ENCODE data around the gene CLIC3.

CLIC3 gene, protein sequence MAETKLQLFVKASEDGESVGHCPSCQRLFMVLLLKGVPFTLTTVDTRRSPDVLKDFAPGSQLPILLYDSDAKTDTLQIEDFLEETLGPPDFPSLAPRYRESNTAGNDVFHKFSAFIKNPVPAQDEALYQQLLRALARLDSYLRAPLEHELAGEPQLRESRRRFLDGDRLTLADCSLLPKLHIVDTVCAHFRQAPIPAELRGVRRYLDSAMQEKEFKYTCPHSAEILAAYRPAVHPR

GRCh38 chr9:136996361-136997292 is at the start of gene CLIC3:
Gene CLIC3, minus strand, starts transcription at chr9:136996568. Its CDS starts 25 bp downstream, at chr9:136996543.
- H3K27me3 ChIP-seq (replicated peaks; ENCODE audit: control insufficient read depth, insufficient read depth, low read length), result no peaks in the 10 kb centered on the region
- no peaks in the 10 kb centered on the region for H3K9me3 ChIP-seq (ENCODE audit: control insufficient read depth, low read length)
- H3K4me3 ChIP-seq (ENCODE audit: low read length), result peak within 1 kb of the TSS; percentile 59
- H3K36me3 ChIP-seq (ENCODE audit: control insufficient read depth, insufficient read depth, low read length, severe bottlenecking), result no peaks in the 10 kb centered on the region
- H3K9ac ChIP-seq (ENCODE audit: low read length), result peak within 1 kb of the TSS; percentile 79
- DNase-seq (ENCODE audit: low read depth), result no peak
- peaks cover 39% of the 10 kb centered on the region for H3K4me1 ChIP-seq (ENCODE audit: control insufficient read depth, insufficient read depth, low read length)

GRCh38 chr9:137045294-137046087 is 49.1 kb upstream of the CLIC3 start:
- Histone ChIP-seq H3K4me3 (ENCODE audit: low read length) (peak overlapping the region; percentile 78), H3K4me1 (ENCODE audit: control insufficient read depth, insufficient read depth, low read length) (peaks cover 17% of the 10 kb centered on the region), H3K27me3 (replicated peaks; ENCODE audit: control insufficient read depth, insufficient read depth, low read length) (peaks cover 28% of the 10 kb centered on the region), H3K9ac (ENCODE audit: low read length) (peak overlapping the region; percentile 82), H3K36me3 (ENCODE audit: control insufficient read depth, insufficient read depth, low read length, severe bottlenecking) (no peaks in the 10 kb centered on the region), H3K9me3 (ENCODE audit: control insufficient read depth, low read length) (no peaks in the 10 kb centered on the region)
- peak; percentile 70 for DNase-seq (ENCODE audit: low read depth)

GRCh38 chr9:137044502-137045177 is 48.3 kb upstream of the CLIC3 start:
- no peaks in the 10 kb centered on the region for H3K9me3 ChIP-seq (ENCODE audit: control insufficient read depth, low read length)
- H3K9ac ChIP-seq (ENCODE audit: low read length), result peak overlapping the region; percentile 82
- peaks cover 17% of the 10 kb centered on the region for H3K4me1 ChIP-seq (ENCODE audit: control insufficient read depth, insufficient read depth, low read length)
- DNase-seq (ENCODE audit: low read depth), result no peak
- peaks cover 5% of the 10 kb centered on the region for H3K36me3 ChIP-seq (ENCODE audit: control insufficient read depth, insufficient read depth, low read length, severe bottlenecking)
- peaks cover 19% of the 10 kb centered on the region for H3K27me3 ChIP-seq (replicated peaks; ENCODE audit: control insufficient read depth, insufficient read depth, low read length)
- peak overlapping the region; percentile 78 for H3K4me3 ChIP-seq (ENCODE audit: low read length)

DNA sequence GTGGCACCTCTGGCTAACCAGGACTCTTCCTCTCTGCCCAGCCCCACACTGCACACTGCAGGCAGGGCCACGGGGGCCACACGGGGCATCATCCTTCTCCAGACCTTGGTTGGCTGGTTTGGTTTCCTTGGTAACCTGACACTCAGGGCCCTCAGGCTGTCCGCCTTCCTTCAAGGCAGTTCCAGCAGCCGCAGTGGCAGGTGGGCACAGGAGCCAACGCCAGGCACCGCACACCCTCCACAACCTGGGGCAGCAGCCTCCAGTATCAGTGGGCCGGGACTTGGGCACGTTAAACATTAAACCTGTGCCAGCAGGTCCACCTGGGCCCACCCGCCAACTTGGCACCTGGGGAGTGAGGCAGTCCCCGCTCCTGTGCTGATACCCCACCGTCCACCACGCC is 47.7 kb upstream of the CLIC3 start:
- H3K27me3 ChIP-seq (replicated peaks; ENCODE audit: control insufficient read depth, insufficient read depth, low read length), result peaks cover 13% of the 10 kb centered on the region
- no peak for DNase-seq (ENCODE audit: low read depth)
- no peak overlapping the region for H3K4me3 ChIP-seq (ENCODE audit: low read length)
- peak overlapping the region; percentile 82 for H3K9ac ChIP-seq (ENCODE audit: low read length)
- peaks cover 11% of the 10 kb centered on the region for H3K36me3 ChIP-seq (ENCODE audit: control insufficient read depth, insufficient read depth, low read length, severe bottlenecking)
- no peaks in the 10 kb centered on the region for H3K9me3 ChIP-seq (ENCODE audit: control insufficient read depth, low read length)
- peaks cover 17% of the 10 kb centered on the region for H3K4me1 ChIP-seq (ENCODE audit: control insufficient read depth, insufficient read depth, low read length)

- Histone ChIP-seq H3K27me3 (replicated peaks; ENCODE audit: control insufficient read depth, insufficient read depth, low read length) (peaks cover 12% of the 10 kb centered on the region), H3K4me3 (ENCODE audit: low read length) (no peak overlapping the region), H3K4me1 (ENCODE audit: control insufficient read depth, insufficient read depth, low read length) (peaks cover 17% of the 10 kb centered on the region), H3K9me3 (ENCODE audit: control insufficient read depth, low read length) (no peaks in the 10 kb centered on the region), H3K9ac (ENCODE audit: low read length) (peak overlapping the region; percentile 22), H3K36me3 (ENCODE audit: control insufficient read depth, insufficient read depth, low read length, severe bottlenecking) (peaks cover 13% of the 10 kb centered on the region)
- DNase-seq (ENCODE audit: low read depth), result no peak
Measured at GRCh38 chr9:137042751-137043727, 46.7 kb upstream of the CLIC3 start.

DNA sequence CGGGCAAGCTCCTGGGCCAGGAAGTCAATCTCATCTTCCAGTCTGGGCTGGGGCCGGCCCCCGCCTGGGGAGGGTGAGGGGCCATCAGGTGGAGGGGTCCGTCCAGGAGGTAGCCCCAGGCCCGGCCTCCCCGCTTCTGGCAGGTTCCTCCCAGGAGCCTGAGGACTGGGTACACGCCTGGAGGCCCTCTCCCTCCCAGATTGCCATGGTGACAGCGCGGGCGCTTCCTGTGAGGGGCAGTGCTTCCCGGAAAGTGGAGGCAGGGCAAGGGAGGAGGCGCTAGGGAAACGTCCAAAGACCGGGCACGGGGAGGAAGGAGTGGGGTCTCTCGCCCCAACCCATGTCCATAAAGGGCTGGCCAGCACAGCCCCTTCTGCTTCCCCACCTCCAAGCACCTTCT is 44.8 kb upstream of the CLIC3 start:
- H3K4me1 ChIP-seq (ENCODE audit: control insufficient read depth, insufficient read depth, low read length), result peaks cover 14% of the 10 kb centered on the region
- no peaks in the 10 kb centered on the region for H3K9me3 ChIP-seq (ENCODE audit: control insufficient read depth, low read length)
- no peaks in the 10 kb centered on the region for H3K27me3 ChIP-seq (replicated peaks; ENCODE audit: control insufficient read depth, insufficient read depth, low read length)
- no peak overlapping the region for H3K4me3 ChIP-seq (ENCODE audit: low read length)
- H3K36me3 ChIP-seq (ENCODE audit: control insufficient read depth, insufficient read depth, low read length, severe bottlenecking), result peaks cover 13% of the 10 kb centered on the region
- no peak for DNase-seq (ENCODE audit: low read depth)
- no peak overlapping the region for H3K9ac ChIP-seq (ENCODE audit: low read length)

DNA sequence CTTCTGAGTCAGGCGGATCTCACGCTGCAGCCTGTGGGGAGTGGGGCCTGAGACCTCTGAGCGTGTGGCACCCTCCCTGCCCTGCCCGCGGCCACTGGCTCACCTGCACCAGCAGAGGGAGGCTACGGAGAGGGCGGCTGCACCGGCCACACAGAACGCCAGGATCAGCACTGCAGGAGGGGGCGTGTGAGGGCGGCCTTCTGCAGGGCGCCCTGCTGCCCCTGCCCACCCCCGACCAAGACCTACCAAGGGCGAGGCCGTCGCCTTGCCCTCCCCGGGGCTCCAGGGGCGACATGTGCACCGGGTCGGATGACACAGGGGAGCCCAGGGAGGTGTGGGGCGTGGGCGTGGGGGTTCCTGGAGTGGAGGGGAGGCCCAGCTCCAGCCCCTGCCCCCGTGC is 44.2 kb upstream of the CLIC3 start:
- no peak overlapping the region for H3K4me3 ChIP-seq (ENCODE audit: low read length)
- peaks cover 13% of the 10 kb centered on the region for H3K36me3 ChIP-seq (ENCODE audit: control insufficient read depth, insufficient read depth, low read length, severe bottlenecking)
- H3K9ac ChIP-seq (ENCODE audit: low read length), result no peak overlapping the region
- no peaks in the 10 kb centered on the region for H3K9me3 ChIP-seq (ENCODE audit: control insufficient read depth, low read length)
- no peak for DNase-seq (ENCODE audit: low read depth)
- H3K27me3 ChIP-seq (replicated peaks; ENCODE audit: control insufficient read depth, insufficient read depth, low read length), result no peaks in the 10 kb centered on the region
- peaks cover 14% of the 10 kb centered on the region for H3K4me1 ChIP-seq (ENCODE audit: control insufficient read depth, insufficient read depth, low read length)

DNA sequence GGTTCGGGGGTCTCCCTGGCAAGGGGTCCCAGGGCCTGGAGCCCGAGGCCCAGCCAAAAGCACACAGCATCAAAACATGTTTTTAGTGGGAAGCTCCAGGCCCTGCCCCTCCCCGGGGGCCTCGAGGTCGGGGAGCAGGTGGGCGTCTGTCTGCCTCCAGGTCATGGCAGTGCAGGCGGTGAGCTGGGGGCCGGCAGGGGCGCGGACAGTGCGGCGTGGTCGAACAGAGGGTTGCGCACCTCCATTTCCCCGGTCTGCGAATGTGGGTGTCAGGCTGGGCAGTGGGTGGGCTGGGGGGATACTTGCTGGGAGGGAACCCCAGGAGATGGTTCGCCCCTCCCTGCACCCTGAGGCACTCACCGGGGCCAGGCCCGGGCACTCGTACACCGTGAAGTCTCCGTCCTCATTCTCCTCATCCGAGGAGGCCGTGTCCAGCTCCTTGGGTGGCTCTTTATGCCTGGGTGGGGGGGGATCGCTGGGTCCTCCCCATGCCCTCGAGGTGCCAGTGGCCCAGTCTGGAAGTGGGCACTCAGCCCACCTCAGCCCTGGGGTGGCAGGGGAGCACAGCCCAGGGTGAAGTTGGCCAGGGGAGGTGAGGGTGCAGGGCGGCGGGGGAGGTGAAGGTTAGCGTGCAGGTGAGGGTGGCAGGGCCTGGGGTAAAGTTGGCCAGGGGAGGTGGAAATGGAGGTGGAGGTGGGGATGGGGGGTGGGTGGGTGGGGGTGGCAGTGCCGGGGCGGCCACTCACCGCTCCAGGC is 43.4 kb upstream of the CLIC3 start:
- peaks cover 9% of the 10 kb centered on the region for H3K4me1 ChIP-seq (ENCODE audit: control insufficient read depth, insufficient read depth, low read length)
- H3K9ac ChIP-seq (ENCODE audit: low read length), result no peak overlapping the region
- DNase-seq (ENCODE audit: low read depth), result no peak
- no peaks in the 10 kb centered on the region for H3K27me3 ChIP-seq (replicated peaks; ENCODE audit: control insufficient read depth, insufficient read depth, low read length)
- H3K36me3 ChIP-seq (ENCODE audit: control insufficient read depth, insufficient read depth, low read length, severe bottlenecking), result peaks cover 13% of the 10 kb centered on the region
- no peak overlapping the region for H3K4me3 ChIP-seq (ENCODE audit: low read length)
- no peaks in the 10 kb centered on the region for H3K9me3 ChIP-seq (ENCODE audit: control insufficient read depth, low read length)

DNA sequence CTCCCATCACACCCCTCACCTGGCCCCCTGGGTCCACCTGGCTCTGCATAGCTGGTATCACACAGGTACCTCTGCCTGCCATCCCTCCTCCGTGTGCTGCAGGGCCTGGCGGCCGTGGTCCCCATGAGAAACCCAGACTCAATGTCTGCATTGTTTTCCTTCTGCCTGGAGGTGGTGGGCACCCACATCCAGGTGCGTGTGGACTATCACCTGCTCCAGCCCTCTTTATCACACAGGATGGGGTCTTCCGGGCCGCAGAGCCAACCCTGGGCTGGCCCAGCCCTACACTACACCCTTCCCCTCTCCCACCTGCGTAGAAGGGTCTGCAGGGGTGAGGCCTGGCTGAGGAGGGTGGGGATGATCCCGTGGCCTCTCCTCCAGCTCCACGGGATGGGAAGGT is 42.5 kb upstream of the CLIC3 start:
- Histone ChIP-seq H3K27me3 (replicated peaks; ENCODE audit: control insufficient read depth, insufficient read depth, low read length) (no peaks in the 10 kb centered on the region), H3K36me3 (ENCODE audit: control insufficient read depth, insufficient read depth, low read length, severe bottlenecking) (peaks cover 13% of the 10 kb centered on the region), H3K9ac (ENCODE audit: low read length) (no peak overlapping the region), H3K4me1 (ENCODE audit: control insufficient read depth, insufficient read depth, low read length) (peaks cover 4% of the 10 kb centered on the region), H3K9me3 (ENCODE audit: control insufficient read depth, low read length) (no peaks in the 10 kb centered on the region), H3K4me3 (ENCODE audit: low read length) (no peak overlapping the region)
- DNase-seq (ENCODE audit: low read depth), result no peak
